HEK293 (cell line): ENCODE data around the gene KRTAP5-7.

Experiments used
- KLF1 ChIP-seq: fragments of 450-650 bp; formaldehyde crosslinking; IDR thresholded peaks from 2 replicates; pipeline ENCODE4 v1.5.1; 2016; ENCODE audit warnings: missing biosample characterization, missing genetic modification characterization
- YY1 ChIP-seq: fragments of 450-650 bp; formaldehyde crosslinking; IDR thresholded peaks from 2 replicates; pipeline ENCODE4 v1.5.1; 2018; ENCODE audit warnings: missing biosample characterization, missing genetic modification characterization
- ZBTB20 ChIP-seq: fragments of 450-650 bp; formaldehyde crosslinking; IDR thresholded peaks from 2 replicates; pipeline ENCODE4 v1.5.1; 2016; ENCODE audit warnings: missing biosample characterization, missing genetic modification characterization
- ZBTB6 ChIP-seq: fragments of 450-650 bp; formaldehyde crosslinking; IDR thresholded peaks from 2 replicates; pipeline ENCODE4 v1.5.1; 2017; ENCODE audit warnings: missing biosample characterization, missing genetic modification characterization
- ZNF175 ChIP-seq: fragments of 450-650 bp; formaldehyde crosslinking; IDR thresholded peaks from 2 replicates; pipeline ENCODE4 v1.5.1; 2016; ENCODE audit warnings: missing biosample characterization, missing genetic modification characterization
- ZNF221 ChIP-seq: fragments of 450-650 bp; formaldehyde crosslinking; IDR thresholded peaks from 2 replicates; pipeline ENCODE4 v1.5.1; 2017; ENCODE audit warnings: missing biosample characterization, missing genetic modification characterization, borderline replicate concordance
- ZNF501 ChIP-seq: fragments of 450-650 bp; formaldehyde crosslinking; IDR thresholded peaks from 2 replicates; pipeline ENCODE4 v1.5.1; 2016; ENCODE audit warnings: missing biosample characterization, missing genetic modification characterization
- ZNF521 ChIP-seq: fragments of 450-650 bp; formaldehyde crosslinking; IDR thresholded peaks from 2 replicates; pipeline ENCODE4 v1.5.1; 2017; ENCODE audit warnings: missing biosample characterization, mild to moderate bottlenecking, missing genetic modification characterization
- ZNF843 ChIP-seq: fragments of 450-650 bp; formaldehyde crosslinking; IDR thresholded peaks from 2 replicates; pipeline ENCODE4 v1.5.1; 2016; ENCODE audit warnings: missing biosample characterization, missing genetic modification characterization
- ZSCAN30 ChIP-seq: fragments of 450-650 bp; IDR thresholded peaks from 2 replicates; pipeline ENCODE4 v1.5.1; 2018; ENCODE audit warnings: missing biosample characterization, mild to moderate bottlenecking, missing genetic modification characterization, moderate library complexity
- TF ChIP-seq, protein P1 (sequence below): fragments of 450-650 bp; formaldehyde crosslinking; IDR thresholded peaks from 2 replicates; pipeline ENCODE4 v1.5.1; 2016; ENCODE audit warnings: missing biosample characterization, missing genetic modification characterization
- TF ChIP-seq, protein P2 (sequence below): fragments of 450-650 bp; formaldehyde crosslinking; IDR thresholded peaks from 2 replicates; pipeline ENCODE4 v1.5.1; 2016; ENCODE audit warnings: missing biosample characterization, missing genetic modification characterization
- TF ChIP-seq, protein P3 (sequence below): fragments of 450-650 bp; formaldehyde crosslinking; IDR thresholded peaks from 2 replicates; pipeline ENCODE4 v1.5.1; 2016; ENCODE audit warnings: missing biosample characterization, missing genetic modification characterization

GRCh38 chr11:71491940-71492339 lies 35.1 kb upstream of the KRTAP5-7 start:
- TF ChIP-seq, protein P1, sequence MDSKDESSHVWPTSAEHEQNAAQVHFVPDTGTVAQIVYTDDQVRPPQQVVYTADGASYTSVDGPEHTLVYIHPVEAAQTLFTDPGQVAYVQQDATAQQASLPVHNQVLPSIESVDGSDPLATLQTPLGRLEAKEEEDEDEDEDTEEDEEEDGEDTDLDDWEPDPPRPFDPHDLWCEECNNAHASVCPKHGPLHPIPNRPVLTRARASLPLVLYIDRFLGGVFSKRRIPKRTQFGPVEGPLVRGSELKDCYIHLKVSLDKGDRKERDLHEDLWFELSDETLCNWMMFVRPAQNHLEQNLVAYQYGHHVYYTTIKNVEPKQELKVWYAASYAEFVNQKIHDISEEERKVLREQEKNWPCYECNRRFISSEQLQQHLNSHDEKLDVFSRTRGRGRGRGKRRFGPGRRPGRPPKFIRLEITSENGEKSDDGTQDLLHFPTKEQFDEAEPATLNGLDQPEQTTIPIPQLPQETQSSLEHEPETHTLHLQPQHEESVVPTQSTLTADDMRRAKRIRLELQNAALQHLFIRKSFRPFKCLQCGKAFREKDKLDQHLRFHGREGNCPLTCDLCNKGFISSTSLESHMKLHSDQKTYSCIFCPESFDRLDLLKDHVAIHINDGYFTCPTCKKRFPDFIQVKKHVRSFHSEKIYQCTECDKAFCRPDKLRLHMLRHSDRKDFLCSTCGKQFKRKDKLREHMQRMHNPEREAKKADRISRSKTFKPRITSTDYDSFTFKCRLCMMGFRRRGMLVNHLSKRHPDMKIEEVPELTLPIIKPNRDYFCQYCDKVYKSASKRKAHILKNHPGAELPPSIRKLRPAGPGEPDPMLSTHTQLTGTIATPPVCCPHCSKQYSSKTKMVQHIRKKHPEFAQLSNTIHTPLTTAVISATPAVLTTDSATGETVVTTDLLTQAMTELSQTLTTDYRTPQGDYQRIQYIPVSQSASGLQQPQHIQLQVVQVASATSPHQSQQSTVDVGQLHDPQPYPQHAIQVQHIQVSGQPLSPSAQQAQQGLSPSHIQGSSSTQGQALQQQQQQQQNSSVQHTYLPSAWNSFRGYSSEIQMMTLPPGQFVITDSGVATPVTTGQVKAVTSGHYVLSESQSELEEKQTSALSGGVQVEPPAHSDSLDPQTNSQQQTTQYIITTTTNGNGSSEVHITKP (tag by site-specific recombination), result no peak
- TF ChIP-seq, protein P2, sequence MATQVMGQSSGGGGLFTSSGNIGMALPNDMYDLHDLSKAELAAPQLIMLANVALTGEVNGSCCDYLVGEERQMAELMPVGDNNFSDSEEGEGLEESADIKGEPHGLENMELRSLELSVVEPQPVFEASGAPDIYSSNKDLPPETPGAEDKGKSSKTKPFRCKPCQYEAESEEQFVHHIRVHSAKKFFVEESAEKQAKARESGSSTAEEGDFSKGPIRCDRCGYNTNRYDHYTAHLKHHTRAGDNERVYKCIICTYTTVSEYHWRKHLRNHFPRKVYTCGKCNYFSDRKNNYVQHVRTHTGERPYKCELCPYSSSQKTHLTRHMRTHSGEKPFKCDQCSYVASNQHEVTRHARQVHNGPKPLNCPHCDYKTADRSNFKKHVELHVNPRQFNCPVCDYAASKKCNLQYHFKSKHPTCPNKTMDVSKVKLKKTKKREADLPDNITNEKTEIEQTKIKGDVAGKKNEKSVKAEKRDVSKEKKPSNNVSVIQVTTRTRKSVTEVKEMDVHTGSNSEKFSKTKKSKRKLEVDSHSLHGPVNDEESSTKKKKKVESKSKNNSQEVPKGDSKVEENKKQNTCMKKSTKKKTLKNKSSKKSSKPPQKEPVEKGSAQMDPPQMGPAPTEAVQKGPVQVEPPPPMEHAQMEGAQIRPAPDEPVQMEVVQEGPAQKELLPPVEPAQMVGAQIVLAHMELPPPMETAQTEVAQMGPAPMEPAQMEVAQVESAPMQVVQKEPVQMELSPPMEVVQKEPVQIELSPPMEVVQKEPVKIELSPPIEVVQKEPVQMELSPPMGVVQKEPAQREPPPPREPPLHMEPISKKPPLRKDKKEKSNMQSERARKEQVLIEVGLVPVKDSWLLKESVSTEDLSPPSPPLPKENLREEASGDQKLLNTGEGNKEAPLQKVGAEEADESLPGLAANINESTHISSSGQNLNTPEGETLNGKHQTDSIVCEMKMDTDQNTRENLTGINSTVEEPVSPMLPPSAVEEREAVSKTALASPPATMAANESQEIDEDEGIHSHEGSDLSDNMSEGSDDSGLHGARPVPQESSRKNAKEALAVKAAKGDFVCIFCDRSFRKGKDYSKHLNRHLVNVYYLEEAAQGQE, result no peak
- TF ChIP-seq ZBTB20 (tag by site-specific recombination) (no peak), ZNF843 (tag by site-specific recombination) (no peak), ZBTB6 (tag by site-specific recombination) (no peak), ZNF221 (no peak), ZNF501 (no peak), KLF1 (no peak), ZSCAN30 (tag by site-specific recombination) (no peak), ZNF521 (tag by site-specific recombination) (no peak), YY1 (tag by site-specific recombination) (no peak), ZNF175 (no peak)
- TF ChIP-seq, protein P3, sequence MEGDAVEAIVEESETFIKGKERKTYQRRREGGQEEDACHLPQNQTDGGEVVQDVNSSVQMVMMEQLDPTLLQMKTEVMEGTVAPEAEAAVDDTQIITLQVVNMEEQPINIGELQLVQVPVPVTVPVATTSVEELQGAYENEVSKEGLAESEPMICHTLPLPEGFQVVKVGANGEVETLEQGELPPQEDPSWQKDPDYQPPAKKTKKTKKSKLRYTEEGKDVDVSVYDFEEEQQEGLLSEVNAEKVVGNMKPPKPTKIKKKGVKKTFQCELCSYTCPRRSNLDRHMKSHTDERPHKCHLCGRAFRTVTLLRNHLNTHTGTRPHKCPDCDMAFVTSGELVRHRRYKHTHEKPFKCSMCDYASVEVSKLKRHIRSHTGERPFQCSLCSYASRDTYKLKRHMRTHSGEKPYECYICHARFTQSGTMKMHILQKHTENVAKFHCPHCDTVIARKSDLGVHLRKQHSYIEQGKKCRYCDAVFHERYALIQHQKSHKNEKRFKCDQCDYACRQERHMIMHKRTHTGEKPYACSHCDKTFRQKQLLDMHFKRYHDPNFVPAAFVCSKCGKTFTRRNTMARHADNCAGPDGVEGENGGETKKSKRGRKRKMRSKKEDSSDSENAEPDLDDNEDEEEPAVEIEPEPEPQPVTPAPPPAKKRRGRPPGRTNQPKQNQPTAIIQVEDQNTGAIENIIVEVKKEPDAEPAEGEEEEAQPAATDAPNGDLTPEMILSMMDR (tag by site-specific recombination), result no peak
